Uterine smooth muscle cell (primary cell): ENCODE measurements around the gene CEACAM19. TPM values are rescaled to one million over a fixed set of nuclear protein-coding genes. Genes with fewer than 3 reads are reported as not detected.

Experiments used
- total RNA-seq: library from RNA; depleted of rRNA; stranded (reverse); fragments of >200 nt; gene quantifications from 2 replicates; pipeline ENCODE4 v1.2.3, GENCODE V29; 2014

Gene CEACAM19
- total RNA-seq: 0.33 and 1.7 TPM in 2 replicates

GRCh38 chr19:44671400-44671799 is at the start of gene CEACAM19:
Gene CEACAM19 (plus strand): TSS chr19:44671482. CDS start chr19:44671932, 450 bp downstream.

GRCh38 chr19:44643605-44644401 is 27.5 kb upstream of the CEACAM19 start, which contains the start of gene PVR:
Gene PVR (plus strand): TSS chr19:44643910. CDS start chr19:44644097, 187 bp downstream.

GRCh38 chr19:44698492-44699201 is 27.4 kb downstream of the CEACAM19 start, which contains the start of gene CEACAM16:
Gene CEACAM16 (plus strand): TSS chr19:44699151. CDS start chr19:44701457, 2,306 bp downstream.

Other genes starting within 250 kb of the CEACAM19 start
- gene ZNF229, start 223.0 kb upstream of the CEACAM19 start, total RNA-seq: 8.5 and 11.0 TPM in 2 replicates
- gene ZNF180, start 171.0 kb upstream of the CEACAM19 start, total RNA-seq: 7.6 and 12.7 TPM in 2 replicates
- gene CEACAM20, start 141.8 kb upstream of the CEACAM19 start, total RNA-seq: not detected in 2 replicates
- gene IGSF23, start 57.9 kb upstream of the CEACAM19 start, total RNA-seq: not detected in 2 replicates
- 80.9 and 118 TPM in 2 replicates for gene PVR, start 27.6 kb upstream of the CEACAM19 start, total RNA-seq
- not detected in 2 replicates for gene CEACAM16, start 27.7 kb downstream of the CEACAM19 start, total RNA-seq
- gene BCL3, start 77.2 kb downstream of the CEACAM19 start, total RNA-seq: 3.5 and 4.0 TPM in 2 replicates
- gene CBLC, start 106.4 kb downstream of the CEACAM19 start, total RNA-seq: not detected in 2 replicates
- 6.6 and 14.1 TPM in 2 replicates for gene BCAM, start 137.6 kb downstream of the CEACAM19 start, total RNA-seq
- gene NECTIN2, start 174.8 kb downstream of the CEACAM19 start, total RNA-seq: 68.9 and 75.4 TPM in 2 replicates
- gene TOMM40, start 219.8 kb downstream of the CEACAM19 start, total RNA-seq: 41.0 and 87.5 TPM in 2 replicates
- 1.4 and 9.6 TPM in 2 replicates for gene APOE, start 234.3 kb downstream of the CEACAM19 start, total RNA-seq
- gene APOC1, start 243.1 kb downstream of the CEACAM19 start, total RNA-seq: 1.4 TPM in 1 of 2 replicates, not detected in the other